ENCODE measurements around the gene KIAA1755.

DNA sequence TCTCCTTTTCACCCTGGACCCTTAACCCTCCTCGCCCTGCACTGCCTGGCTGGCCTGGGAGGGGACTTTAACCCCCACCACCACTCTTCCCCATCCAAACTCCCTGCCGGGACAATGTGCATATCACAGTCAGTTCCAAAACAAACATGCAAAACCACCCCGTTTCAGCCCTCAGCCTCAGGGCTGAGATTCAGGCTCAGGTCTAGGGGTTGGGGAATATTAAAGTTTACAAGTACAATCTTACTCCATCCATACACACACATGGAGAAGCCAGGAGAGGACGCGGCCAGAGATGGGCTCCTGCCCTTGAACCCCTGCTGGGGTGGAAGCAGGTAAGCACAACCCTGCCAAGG, 534 bp downstream of the KIAA1755 start:
- TF ChIP-seq, protein P1, sequence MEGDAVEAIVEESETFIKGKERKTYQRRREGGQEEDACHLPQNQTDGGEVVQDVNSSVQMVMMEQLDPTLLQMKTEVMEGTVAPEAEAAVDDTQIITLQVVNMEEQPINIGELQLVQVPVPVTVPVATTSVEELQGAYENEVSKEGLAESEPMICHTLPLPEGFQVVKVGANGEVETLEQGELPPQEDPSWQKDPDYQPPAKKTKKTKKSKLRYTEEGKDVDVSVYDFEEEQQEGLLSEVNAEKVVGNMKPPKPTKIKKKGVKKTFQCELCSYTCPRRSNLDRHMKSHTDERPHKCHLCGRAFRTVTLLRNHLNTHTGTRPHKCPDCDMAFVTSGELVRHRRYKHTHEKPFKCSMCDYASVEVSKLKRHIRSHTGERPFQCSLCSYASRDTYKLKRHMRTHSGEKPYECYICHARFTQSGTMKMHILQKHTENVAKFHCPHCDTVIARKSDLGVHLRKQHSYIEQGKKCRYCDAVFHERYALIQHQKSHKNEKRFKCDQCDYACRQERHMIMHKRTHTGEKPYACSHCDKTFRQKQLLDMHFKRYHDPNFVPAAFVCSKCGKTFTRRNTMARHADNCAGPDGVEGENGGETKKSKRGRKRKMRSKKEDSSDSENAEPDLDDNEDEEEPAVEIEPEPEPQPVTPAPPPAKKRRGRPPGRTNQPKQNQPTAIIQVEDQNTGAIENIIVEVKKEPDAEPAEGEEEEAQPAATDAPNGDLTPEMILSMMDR (IDR thresholded peaks at IDR 0.05), result no peak
- TF ChIP-seq POLR2A (IDR thresholded peaks at IDR 0.05), result no peak
